ENCODE data around the gene MUC6.

Gene MUC6

GRCh38 chr11:1007279-1007678 lies 29.2 kb downstream of the MUC6 start:
- DNase-seq (ENCODE audit: low spot score), result no peak

DNA sequence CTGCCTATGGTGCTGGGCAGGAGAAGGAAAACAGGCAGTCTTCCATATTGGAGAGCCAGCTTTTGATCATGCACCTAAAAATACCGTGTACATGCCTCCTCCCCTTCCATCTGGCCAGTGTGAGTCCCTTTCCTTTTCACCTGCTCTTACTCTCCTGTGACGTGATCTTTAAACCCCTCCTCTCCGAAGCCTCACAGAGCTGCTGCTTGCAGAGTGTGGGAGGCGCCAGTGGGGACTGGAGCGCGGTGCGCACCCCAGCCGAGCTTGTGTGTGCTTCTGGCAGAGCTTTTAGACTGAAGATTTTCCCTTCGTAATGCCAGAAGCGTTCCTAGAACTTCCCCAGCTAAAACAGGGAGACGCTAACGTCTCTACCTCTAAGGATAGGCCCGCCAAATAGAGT lies 29.8 kb downstream of the MUC6 start:
- DNase-seq (ENCODE audit: low spot score), result no peak

DNA sequence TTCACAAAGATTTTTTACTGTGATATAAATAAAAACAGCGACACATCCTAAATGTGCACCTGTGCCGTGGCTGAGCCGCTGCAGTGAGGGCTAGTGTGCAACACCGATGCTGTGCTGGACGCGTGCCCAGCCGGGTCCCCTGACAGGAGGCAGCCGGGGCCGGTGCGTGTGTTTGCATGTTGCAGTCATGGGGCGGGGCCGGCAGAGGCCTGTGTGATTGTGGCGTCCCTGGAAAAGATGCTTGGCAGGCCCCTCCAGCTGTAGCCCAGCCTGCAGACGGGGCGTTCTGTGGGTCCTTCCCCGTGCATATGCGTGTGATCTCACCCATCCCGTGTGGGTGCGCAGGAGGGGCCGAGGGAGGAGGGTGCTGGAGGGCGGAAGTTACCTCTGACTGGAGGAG lies 30.6 kb downstream of the MUC6 start:
- no peak for DNase-seq (ENCODE audit: low spot score)

GRCh38 chr11:1003159-1003558 lies 33.4 kb downstream of the MUC6 start:
- no peak for DNase-seq (ENCODE audit: low spot score)

DNA sequence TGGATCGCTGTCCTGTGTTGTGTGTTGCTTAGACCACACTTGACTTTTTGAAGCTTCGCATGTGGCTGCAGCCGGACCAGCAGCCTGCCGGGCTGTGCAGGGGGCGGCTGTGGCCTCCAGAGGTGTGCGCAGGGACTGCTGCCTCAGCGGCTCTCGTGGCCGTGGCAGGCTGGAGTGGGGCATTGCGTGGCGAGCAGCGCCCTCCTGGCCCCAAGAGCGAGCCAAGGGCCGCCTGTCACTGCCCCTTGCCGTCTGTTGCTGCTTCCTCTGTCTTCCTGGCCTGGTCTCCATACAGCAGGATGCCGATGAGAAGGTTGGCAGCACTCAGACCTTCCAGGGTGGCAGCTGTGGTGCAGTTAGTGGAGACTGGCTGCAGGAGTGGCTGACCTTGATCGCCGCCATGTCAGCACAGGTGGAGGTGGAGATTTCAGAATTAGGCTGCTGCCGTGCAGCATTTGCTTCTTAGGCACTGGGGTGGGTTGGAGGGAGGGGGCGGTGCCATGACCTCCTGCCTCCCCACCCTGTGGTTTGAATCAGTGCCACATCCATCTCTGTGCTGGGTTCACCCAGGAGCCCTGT lies 34.0 kb downstream of the MUC6 start:
- DNase-seq (ENCODE audit: low spot score), result no peak

DNA sequence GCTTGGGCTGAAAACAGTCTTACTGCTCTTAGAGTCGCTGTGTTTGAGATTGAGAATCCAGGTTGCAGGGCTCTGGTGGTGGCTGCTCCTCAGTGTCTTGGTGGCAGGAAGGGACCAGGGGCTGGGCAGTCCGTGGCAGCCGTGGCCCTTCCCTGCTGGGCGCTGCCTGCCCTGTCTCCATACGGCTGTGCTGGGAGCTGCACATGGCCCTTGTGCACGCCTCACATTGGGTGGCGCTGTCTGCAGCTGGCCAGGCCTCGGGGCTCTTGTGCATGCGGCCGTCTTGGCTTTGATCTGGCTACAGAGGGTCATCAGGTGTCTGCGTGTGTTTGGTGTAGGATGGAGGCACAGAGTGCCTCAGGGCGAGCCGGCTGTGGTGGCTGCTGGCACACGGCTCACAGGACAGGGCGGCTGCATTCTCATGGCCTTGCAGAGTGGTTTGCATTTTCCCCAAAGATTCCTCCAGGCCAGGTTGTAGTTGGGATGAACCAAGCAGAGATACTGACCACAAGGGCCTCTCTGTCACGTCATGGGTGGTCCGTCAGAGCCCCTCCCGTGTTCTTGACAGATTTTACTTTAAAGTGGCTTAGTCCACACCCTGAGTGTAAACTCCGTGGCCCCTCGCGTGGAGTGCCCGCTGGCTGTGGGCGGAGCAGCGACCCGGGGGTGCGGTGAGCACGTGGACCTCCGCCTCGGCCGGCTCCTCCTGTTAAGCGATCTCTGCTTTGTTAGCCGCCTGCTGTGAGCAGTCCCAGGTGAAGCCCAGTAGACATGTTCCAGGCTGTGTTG lies 34.7 kb downstream of the MUC6 start:
- no peak for DNase-seq (ENCODE audit: low spot score)

DNA sequence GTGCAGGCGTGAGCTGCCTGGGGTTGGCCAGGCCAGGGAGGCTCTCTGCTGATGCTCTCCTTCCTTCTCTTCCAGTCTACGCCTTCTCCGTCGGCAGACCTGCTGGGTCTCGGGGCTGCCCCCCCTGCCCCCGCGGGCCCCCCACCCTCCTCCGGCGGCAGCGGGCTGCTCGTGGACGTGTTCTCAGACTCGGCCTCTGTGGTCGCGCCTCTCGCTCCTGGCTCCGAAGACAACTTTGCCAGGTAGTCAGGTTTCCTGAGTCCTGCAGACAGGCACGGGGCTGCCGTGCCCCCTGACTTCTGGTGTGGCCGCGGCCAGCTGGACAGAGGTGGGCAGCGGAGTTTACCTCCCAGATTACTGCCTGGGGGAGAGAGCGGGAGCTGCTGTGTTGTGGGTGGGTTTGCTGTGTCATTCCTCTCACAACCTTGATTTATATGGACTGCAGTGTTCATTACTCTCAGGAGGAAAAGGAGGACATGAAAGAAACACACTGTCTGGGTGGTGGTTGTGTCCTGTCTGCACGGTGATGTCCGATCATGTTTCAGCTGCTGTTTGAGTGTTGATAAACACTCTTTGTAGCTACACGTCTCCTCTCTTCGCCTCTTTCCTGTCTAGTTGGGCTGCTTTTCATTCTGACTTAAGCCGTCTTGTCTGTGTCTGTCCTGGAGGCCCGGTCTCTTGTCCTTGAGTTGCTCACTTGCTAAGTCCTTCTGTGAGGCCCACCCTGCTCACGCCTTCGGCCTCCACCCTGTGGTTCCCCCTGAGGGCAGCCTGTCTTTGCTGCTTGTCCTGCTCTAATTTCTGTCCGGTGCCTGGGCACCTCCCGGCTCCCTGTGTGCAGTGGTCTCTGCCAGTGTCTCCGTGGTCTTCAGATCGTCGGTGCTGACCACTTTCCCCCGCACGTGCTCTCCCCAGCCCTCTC lies 35.9 kb downstream of the MUC6 start:
- DNase-seq (ENCODE audit: low spot score), result no peak

GRCh38 chr11:999009-999408 lies 37.5 kb downstream of the MUC6 start:
- DNase-seq (ENCODE audit: low spot score), result no peak

GRCh38 chr11:997907-998306 lies 38.6 kb downstream of the MUC6 start:
- no peak for DNase-seq (ENCODE audit: low spot score)

DNA sequence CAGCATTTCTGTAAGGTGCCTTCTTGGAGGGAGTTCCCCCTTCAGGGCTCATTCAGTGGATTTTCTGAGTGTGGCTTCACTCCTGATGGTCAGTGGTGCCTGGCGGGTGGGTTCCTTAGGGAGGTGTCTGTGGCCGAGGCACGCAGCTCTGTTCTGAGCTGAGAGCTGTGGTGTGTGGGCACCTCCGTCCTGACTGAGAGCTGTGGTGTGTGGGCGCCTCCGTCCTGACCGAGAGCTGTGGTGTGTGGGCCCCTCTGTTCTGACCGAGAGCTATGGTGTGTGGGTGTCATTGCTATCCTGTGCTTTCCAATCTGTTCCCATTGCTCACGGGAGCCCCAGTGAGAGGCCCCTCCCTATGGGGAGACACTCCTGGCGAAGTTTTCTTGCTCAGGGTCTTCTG lies 39.8 kb downstream of the MUC6 start:
- DNase-seq (ENCODE audit: low spot score), result no peak

DNA sequence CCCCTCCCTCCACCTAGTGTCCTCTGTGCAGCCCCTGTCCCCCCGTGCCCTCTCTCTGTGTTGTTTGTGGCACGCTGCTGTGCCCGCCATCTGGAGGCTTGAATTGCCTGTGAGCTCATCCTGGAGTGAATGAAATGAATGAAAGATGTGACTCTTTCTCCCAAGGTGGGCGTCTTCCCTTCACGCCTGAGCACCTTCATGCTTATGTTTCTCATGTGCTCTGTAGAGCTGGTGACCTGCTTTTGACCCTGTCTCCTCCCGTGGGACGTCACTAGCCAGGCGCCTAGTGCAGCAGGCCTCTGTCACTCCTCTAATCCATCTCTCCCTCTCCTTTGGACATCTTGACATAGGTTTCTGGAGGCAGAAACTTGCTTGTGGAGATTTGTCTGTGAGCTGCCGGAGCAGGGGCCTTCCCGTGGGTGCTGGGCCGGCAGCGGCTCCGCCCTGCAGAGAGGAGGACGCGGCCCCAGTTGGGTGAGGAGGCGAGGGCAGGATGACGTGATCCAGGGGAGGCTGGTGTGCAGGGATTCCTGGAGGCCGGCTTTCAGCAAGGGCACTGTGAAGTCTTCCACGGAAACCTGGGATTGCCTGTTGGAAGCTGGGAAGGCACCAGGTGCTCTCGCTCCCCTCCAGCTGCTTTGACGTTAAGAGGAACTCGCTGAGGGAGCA lies 40.6 kb downstream of the MUC6 start:
- DNase-seq (ENCODE audit: low spot score), result no peak

DNA sequence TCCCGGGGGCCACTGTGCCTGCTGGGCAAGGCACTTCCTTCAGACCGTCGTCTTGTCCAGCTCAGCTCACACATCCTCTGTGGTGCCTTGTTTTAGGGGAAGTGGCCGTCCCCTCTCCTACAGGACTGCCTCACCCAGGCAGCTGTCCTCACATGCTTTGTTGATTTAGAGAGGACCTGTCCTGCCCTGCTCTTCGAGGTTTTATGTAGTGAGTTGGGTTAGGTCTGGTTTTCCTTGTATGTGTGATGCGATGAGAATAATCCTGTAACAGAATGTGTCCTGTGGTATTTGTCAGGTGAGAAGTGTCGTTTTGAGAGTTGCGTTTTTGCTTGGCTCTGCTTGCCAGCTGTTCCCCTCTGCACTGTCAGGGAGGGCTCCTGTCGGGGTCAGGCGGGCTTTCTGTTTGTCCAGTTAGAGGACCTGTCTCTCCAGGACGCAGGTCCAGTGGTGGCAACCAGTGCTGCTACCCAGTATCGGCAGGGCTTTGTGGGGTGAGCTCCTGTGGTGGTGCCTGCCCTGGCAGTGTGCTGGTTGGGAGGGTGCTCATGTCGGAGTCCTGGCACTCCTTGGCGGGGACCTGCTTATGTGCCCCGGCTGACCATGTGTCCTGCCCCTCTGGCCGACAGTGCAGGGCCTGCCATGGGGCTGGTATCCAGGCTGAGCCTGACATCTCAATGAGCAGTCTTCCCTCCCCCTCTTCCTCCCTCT lies 41.3 kb downstream of the MUC6 start:
- no peak for DNase-seq (ENCODE audit: low spot score)

- DNase-seq (ENCODE audit: low spot score), result no peak
Observed at GRCh38 chr11:993632-994167, 42.8 kb downstream of the MUC6 start.

DNA sequence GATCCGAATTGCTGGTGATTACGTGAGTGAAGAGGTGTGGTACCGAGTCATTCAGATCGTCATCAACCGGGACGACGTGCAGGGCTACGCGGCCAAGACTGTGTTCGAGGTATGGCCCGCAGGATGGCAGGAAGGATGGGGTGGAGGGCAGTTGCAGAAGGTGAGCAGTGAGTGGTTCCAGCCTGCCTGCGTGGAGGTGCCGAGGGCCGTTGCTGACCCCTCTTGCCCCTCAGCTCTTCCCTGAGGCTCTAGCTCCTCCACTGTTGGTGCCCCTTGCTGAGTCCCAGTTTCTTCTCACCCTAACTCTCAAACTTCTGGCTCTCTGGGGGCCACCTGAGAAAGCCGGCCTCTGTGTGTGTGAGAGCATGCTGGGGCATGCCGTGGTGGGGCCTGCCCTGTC lies 43.9 kb downstream of the MUC6 start:
- no peak for DNase-seq (ENCODE audit: low spot score)

- no peak for DNase-seq (ENCODE audit: low spot score)
Observed at GRCh38 chr11:991711-992307, 44.7 kb downstream of the MUC6 start.

DNA sequence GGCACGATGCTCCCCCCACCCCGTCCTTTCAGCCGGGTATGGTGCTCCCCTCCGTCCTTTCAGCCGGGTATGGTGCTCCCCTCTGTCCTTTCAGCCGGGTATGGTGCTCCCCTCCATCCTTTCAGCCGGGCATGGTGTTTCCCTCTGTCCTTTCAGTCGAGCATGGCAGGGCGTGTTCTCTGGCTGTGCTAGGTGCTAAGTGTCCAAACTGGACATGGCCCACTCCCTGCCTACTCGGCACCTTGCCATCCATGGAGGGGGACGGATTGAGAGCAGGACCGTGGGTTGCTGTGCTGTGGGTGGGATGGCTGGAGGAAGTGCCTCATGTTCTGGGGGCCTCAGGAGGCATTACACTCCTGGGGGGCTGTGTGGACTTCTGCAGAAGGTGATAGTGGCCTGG lies 45.5 kb downstream of the MUC6 start:
- DNase-seq (ENCODE audit: low spot score), result no peak

DNA sequence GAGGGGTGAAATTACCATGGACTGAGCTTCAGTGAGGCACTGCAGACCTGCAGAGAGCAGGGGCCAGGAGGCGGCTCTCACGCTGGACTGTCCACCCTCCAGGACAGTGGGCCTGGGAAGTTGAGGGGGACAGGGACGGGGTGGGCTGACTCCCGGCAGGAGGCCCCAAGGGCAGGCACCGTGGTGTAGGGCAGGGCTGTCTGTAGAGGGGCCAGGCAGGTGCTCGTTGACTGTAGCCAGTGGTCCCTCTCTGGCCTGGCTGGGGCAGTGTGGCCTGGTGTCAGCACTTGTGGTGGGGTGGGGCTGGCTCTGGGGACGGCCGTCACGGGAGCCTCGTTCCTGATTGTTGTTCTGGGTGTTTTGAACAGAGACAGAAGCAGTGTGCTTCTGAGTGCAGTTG lies 46.4 kb downstream of the MUC6 start:
- no peak for DNase-seq (ENCODE audit: low spot score)

GRCh38 chr11:987671-988070 lies 48.8 kb downstream of the MUC6 start:
- no peak for DNase-seq (ENCODE audit: low spot score)

GRCh38 chr11:986952-987305 lies 49.6 kb downstream of the MUC6 start:
- DNase-seq (ENCODE audit: low spot score), result no peak

DNA sequence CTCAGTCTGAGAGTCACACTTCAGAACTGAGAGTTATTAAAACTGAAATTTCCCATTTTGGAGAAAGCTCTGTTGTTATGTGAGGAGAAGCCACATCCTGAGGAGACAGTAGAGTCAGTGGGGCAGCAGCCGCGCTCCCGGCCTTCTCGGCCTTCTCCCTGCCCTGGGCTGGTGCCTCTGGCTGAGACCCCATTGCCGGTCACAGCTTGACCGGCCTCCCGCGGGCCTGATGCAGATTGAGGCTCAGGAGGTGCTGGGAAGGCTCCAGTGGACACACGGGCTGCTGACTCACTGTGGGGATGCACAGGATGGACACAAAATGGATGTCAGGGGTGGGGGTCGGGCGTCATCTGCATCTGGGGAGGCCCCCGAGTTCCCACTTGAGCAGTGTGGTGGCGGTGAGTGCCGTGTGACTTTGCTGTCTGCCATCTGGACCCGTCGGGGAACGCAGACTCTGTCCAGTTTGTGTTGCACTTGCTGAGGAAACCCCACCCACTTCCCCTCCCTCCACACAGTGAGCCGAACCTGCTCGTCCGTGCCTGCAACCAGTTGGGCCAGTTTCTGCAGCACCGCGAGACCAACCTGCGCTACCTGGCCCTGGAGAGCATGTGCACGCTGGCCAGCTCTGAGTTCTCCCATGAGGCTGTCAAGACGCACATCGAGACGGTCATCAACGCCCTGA lies 50.1 kb downstream of the MUC6 start:
- no peak for DNase-seq (ENCODE audit: low spot score)

- no peak for DNase-seq (ENCODE audit: low spot score)
Observed at GRCh38 chr11:985848-986247, 50.7 kb downstream of the MUC6 start.
